ENCODE data around the gene SLC22A13. TPM values are rescaled to one million over a fixed set of nuclear protein-coding genes. Genes with fewer than 3 reads are reported as not detected.
"Not testable (repeated sequence)": the region's sequence is repeated elsewhere in the genome, so short reads cannot be mapped to it uniquely, and the experiment has no call there.

Gene SLC22A13
- polyA plus RNA-seq, 6 donors from 2014 or later: 0.29 to 0.36 TPM; not detected in 4

GRCh38 chr3:38297053-38297452 is 31.4 kb downstream of the SLC22A13 start:
- DNase-seq; H3K4me3 Mint-ChIP-seq; H3K27ac Mint-ChIP-seq; H3K4me1 Mint-ChIP-seq; H3K36me3 Mint-ChIP-seq; H3K9me3 Mint-ChIP-seq; ATAC-seq (ENCODE audit: low read depth in 2 of 2): not testable (repeated sequence)
- H3K27me3 Mint-ChIP-seq: peaks cover 0 to 16% (median 11%) of the 10 kb centered on the region in 3 donors

GRCh38 chr3:38297537-38297936 is 31.9 kb downstream of the SLC22A13 start:
- Mint-ChIP-seq H3K9me3 (peaks cover 0 to 2% (median 0%) of the 10 kb centered on the region in 7 donors), H3K27ac (no peak overlapping the region), H3K36me3 (no peaks in the 10 kb centered on the region), H3K27me3 (peaks cover 0 to 16% (median 11%) of the 10 kb centered on the region in 3 donors), H3K4me3 (no peak overlapping the region), H3K4me1 (no peaks in the 10 kb centered on the region)
- DNase-seq (no peak), ATAC-seq (ENCODE audit: low read depth in 2 of 2) (no peak)

DNA sequence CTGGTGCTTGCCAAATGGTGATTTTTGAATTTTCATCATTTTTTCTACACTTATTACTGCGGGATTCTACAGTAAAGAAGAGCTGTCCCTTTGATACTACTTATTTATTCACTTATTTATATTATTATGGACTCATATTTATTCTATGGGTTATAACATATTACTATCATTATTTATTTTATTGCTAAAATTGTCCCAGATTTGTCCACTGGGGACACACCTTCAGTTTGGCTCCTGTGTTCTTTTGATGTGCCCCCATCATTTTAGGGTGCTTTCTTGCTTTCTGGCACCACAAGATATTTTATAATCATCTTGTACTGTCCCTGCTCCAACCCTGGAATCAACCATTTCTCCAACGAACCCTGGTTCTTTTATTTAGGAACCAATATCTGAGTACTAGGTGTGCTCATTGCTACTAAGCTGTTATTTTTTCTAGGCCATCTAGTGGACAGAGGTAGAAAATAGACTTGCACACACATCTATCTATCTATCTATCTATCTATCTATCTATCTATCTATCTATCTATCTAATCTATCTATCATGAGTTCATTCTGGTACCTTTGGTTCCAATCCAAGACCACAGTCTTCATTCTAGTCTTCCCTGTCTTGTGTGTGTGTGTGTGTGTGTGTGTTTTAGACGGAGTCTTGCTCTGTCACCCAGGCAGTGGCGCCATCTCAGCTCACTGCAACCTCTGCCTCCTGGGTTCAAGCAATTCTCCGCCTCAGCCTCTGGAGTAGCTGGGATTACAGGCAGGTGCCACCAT is 32.5 kb downstream of the SLC22A13 start:
- Mint-ChIP-seq H3K27ac (no peak overlapping the region), H3K4me3 (no peak overlapping the region), H3K9me3 (peaks cover 0 to 2% (median 0%) of the 10 kb centered on the region in 7 donors), H3K4me1 (no peaks in the 10 kb centered on the region), H3K36me3 (no peaks in the 10 kb centered on the region), H3K27me3 (peaks cover 0 to 16% (median 11%) of the 10 kb centered on the region in 3 donors)
- DNase-seq (no peak), ATAC-seq (ENCODE audit: low read depth in 2 of 2) (peak in 1 of 2 donors; percentile 44)

DNA sequence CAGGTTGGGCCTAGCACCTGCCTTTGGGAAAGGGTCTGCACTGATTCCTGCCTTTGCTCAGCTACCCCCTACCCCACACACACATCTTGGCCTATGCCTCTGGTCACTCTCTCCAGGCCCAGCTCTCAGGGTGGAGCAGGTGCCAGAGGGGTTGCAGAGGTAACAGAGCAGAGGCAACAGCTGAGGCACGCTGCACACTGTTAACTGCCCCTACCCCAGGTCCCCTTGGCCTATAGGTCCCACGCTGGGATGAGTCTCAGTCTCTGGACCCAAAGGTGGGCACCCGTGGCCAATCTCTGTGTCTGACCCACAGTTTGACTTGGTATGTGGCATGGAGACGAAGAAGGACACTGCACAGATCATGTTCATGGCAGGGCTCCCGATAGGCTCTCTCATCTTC is 41.3 kb downstream of the SLC22A13 start:
- no peak for DNase-seq
- H3K36me3 Mint-ChIP-seq: peaks cover 0 to 14% of the 10 kb centered on the region in 2 donors
- H3K4me3 Mint-ChIP-seq: no peak overlapping the region
- no peaks in the 10 kb centered on the region for H3K4me1 Mint-ChIP-seq
- no peak for ATAC-seq (ENCODE audit: low read depth in 2 of 2)
- H3K27ac Mint-ChIP-seq: no peak overlapping the region
- H3K27me3 Mint-ChIP-seq: peaks cover 8 to 28% (median 10%) of the 10 kb centered on the region in 3 donors
- H3K9me3 Mint-ChIP-seq: peaks cover 2 to 10% (median 7%) of the 10 kb centered on the region in 7 donors

DNA sequence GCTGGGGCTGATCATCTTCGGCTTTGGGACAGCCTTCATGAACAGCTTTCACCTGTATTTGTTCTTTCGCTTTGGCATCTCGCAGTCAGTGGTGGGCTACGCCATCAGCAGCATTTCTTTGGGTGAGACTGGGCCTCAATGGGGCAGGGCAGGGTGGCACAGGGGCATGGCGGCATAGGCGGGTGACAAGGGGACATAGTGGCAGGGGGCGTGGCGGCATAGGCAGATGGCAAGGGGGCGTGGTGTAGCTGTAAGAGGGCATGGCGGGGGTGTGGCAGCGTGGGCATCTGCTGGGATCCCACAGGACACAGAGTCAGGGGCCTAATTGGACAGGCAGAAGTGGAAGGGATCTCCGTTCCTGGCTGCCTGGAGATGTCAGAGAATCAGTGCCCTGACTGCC is 42.0 kb downstream of the SLC22A13 start:
- Mint-ChIP-seq H3K36me3 (peaks cover 0 to 14% of the 10 kb centered on the region in 2 donors), H3K27me3 (peaks cover 8 to 34% (median 14%) of the 10 kb centered on the region in 3 donors), H3K9me3 (peaks cover 2 to 10% (median 7%) of the 10 kb centered on the region in 7 donors), H3K27ac (no peak overlapping the region), H3K4me3 (no peak overlapping the region), H3K4me1 (no peaks in the 10 kb centered on the region)
- DNase-seq: no peak
- ATAC-seq (ENCODE audit: low read depth in 2 of 2): no peak

DNA sequence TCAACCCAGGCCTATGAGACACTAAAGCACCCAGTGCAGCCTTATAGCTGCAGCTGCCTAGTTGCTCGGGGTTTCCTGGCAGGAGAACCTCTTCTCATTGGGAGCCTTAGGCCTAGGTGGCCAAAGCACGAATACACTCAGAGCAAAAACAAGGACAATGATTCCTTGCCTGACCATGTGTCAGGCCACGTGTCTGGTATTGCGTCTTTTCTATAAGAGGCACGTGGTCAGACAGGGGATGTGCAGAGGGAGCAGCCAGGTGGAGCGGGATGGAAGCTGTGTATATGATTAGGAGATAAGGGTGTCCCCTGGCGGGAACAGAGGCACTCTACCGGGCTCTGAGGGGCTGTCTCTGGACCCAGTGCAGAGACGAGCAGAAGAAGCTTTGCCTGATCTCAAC is 42.8 kb downstream of the SLC22A13 start:
- Mint-ChIP-seq H3K4me1 (no peaks in the 10 kb centered on the region), H3K9me3 (peaks cover 2 to 10% (median 7%) of the 10 kb centered on the region in 7 donors), H3K27ac (no peak overlapping the region), H3K36me3 (peaks cover 0 to 14% of the 10 kb centered on the region in 2 donors), H3K27me3 (peaks cover 8 to 38% (median 17%) of the 10 kb centered on the region in 3 donors), H3K4me3 (no peak overlapping the region)
- DNase-seq (no peak), ATAC-seq (ENCODE audit: low read depth in 2 of 2) (no peak)

GRCh38 chr3:38311476-38311875 is 45.9 kb downstream of the SLC22A13 start:
- H3K4me1 Mint-ChIP-seq: no peaks in the 10 kb centered on the region

GRCh38 chr3:38311941-38312340 is 46.3 kb downstream of the SLC22A13 start:
- Mint-ChIP-seq H3K4me1 (no peaks in the 10 kb centered on the region), H3K27ac (peak overlapping the region in 1 of 6 donors; percentile 41), H3K27me3 (peaks cover 0 to 30% (median 17%) of the 10 kb centered on the region in 3 donors), H3K36me3 (no peaks in the 10 kb centered on the region), H3K4me3 (no peak overlapping the region), H3K9me3 (no peaks in the 10 kb centered on the region)
- no peak for ATAC-seq (ENCODE audit: low read depth in 2 of 2)
- no peak for DNase-seq

More at GRCh38 chr3:38311476-38311875, 45.9 kb downstream of the SLC22A13 start:
- Mint-ChIP-seq H3K27me3 (peaks cover 0 to 30% (median 17%) of the 10 kb centered on the region in 3 donors), H3K9me3 (no peaks in the 10 kb centered on the region), H3K36me3 (no peaks in the 10 kb centered on the region), H3K27ac (peak overlapping the region in 1 of 6 donors; percentile 41), H3K4me3 (no peak overlapping the region)
- ATAC-seq (ENCODE audit: low read depth in 2 of 2) (no peak), DNase-seq (no peak)

GRCh38 chr3:38312356-38312755 is 46.7 kb downstream of the SLC22A13 start:
- no peak for ATAC-seq (ENCODE audit: low read depth in 2 of 2)
- Mint-ChIP-seq H3K9me3 (no peaks in the 10 kb centered on the region), H3K36me3 (no peaks in the 10 kb centered on the region), H3K27me3 (peaks cover 0 to 30% (median 17%) of the 10 kb centered on the region in 3 donors), H3K4me3 (no peak overlapping the region), H3K4me1 (no peaks in the 10 kb centered on the region), H3K27ac (no peak overlapping the region)
- DNase-seq: no peak

- no peaks in the 10 kb centered on the region for H3K4me1 Mint-ChIP-seq
- H3K9me3 Mint-ChIP-seq: no peaks in the 10 kb centered on the region
- DNase-seq (no peak), ATAC-seq (ENCODE audit: low read depth in 2 of 2) (no peak)
- H3K27me3 Mint-ChIP-seq: peaks cover 0 to 28% (median 17%) of the 10 kb centered on the region in 3 donors
- no peaks in the 10 kb centered on the region for H3K36me3 Mint-ChIP-seq
- H3K27ac Mint-ChIP-seq: no peak overlapping the region
- no peak overlapping the region for H3K4me3 Mint-ChIP-seq
Measured at GRCh38 chr3:38313263-38313662, 47.7 kb downstream of the SLC22A13 start.

DNA sequence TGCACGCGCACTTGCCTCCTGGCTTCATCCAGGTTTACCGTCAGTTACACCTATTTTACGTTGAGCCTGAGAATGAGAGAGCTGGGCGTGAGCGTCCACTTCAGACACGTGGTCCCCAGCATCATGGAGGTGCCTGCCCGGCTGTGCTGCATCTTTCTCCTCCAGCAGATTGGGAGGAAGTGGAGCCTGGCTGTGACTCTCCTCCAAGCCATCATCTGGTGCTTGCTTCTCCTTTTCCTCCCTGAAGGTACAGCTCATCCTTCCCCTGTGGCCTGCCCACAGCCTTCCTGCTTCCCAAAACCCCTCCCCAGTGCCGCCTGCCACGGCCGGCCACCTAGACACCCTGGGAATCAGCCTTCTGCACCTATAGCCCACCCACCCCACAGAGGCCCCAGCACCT is 48.1 kb downstream of the SLC22A13 start:
- Mint-ChIP-seq H3K27ac (no peak overlapping the region), H3K36me3 (no peaks in the 10 kb centered on the region), H3K9me3 (no peaks in the 10 kb centered on the region), H3K27me3 (peaks cover 0 to 24% (median 17%) of the 10 kb centered on the region in 3 donors), H3K4me3 (no peak overlapping the region), H3K4me1 (no peaks in the 10 kb centered on the region)
- no peak for DNase-seq
- no peak for ATAC-seq (ENCODE audit: low read depth in 2 of 2)

DNA sequence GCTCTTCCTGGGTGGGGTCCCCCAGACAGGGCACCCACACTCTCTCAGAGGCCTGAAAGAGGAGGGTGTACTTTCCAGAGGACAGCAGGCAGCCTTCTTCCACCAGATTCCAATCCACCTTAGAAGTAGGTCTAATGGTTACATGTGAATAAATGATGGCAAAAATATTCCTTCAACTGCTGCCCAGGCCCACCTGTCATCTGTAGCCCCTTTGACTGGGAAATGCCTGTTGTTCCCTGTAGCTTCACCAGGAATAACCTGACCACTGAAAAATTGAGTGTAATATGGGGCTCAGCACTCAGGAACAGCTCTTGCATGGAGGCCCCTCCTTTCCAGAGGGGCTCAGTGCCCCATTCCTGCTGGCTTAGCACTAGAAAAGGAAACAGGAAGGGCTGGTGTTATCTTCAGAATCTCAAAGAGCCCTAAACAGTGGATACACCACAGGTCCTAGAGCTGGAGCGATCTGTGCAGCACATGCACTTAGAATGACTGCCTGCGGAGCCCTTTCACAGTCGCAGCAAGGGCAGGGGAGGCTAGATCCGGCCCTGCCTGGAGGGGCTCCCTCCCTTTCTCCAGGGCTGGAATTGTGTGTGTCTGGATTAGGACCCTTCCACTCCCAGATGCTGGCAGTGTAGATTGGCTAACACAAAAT is 48.6 kb downstream of the SLC22A13 start:
- H3K27ac Mint-ChIP-seq: no peak overlapping the region

GRCh38 chr3:38314764-38315487 is 49.3 kb downstream of the SLC22A13 start:
- Mint-ChIP-seq H3K36me3 (no peaks in the 10 kb centered on the region), H3K4me3 (no peak overlapping the region), H3K4me1 (no peaks in the 10 kb centered on the region), H3K27ac (no peak overlapping the region), H3K27me3 (peaks cover 0 to 12% (median 7%) of the 10 kb centered on the region in 3 donors), H3K9me3 (no peaks in the 10 kb centered on the region)
- no peak for DNase-seq
- no peak for ATAC-seq (ENCODE audit: low read depth in 2 of 2)

More for the DNA sequence above, 48.6 kb downstream of the SLC22A13 start:
- no peak for ATAC-seq (ENCODE audit: low read depth in 2 of 2)
- DNase-seq: no peak
- H3K27me3 Mint-ChIP-seq: peaks cover 0 to 18% (median 12%) of the 10 kb centered on the region in 3 donors
- H3K4me1 Mint-ChIP-seq: no peaks in the 10 kb centered on the region
- no peaks in the 10 kb centered on the region for H3K9me3 Mint-ChIP-seq
- H3K36me3 Mint-ChIP-seq: no peaks in the 10 kb centered on the region
- H3K4me3 Mint-ChIP-seq: no peak overlapping the region
